HG02970 (cell line): Measurements from ENCODE around the gene CTSF.
A peak's percentile ranks its signal among the peaks of the same experiment; 100 is the strongest.
"Not testable (repeated sequence)": the region's sequence is repeated elsewhere in the genome, so short reads cannot be mapped to it uniquely, and the experiment has no call there.

Experiments
- ATAC-seq: cut with Tn5 transposase; IDR thresholded peaks from one replicate; pipeline ENCODE4 v1.9.1; 2021; ENCODE audit warnings: mild to moderate bottlenecking, moderate library complexity, moderate number of reproducible peaks; ENCODE audit not compliant: unreplicated experiment, low FRiP score

The CTSF gene

GRCh38 chr11:66559866-66560676 lies 8.3 kb downstream of the CTSF start:
- ATAC-seq = no peak

- no peak for ATAC-seq
Measured at GRCh38 chr11:66559142-66559865, 9.1 kb downstream of the CTSF start.

GRCh38 chr11:66557733-66558326 lies 10.6 kb downstream of the CTSF start:
- no peak for ATAC-seq

GRCh38 chr11:66556086-66556485 lies 12.3 kb downstream of the CTSF start:
- no peak for ATAC-seq

- ATAC-seq = no peak
Measured at GRCh38 chr11:66555416-66555815, 13.0 kb downstream of the CTSF start.

- ATAC-seq = no peak
Measured at GRCh38 chr11:66554602-66555001, 13.8 kb downstream of the CTSF start.

GRCh38 chr11:66550887-66551286 lies 17.5 kb downstream of the CTSF start:
- no peak for ATAC-seq

GRCh38 chr11:66549696-66550095 lies 18.7 kb downstream of the CTSF start:
- ATAC-seq = no peak

- no peak for ATAC-seq
Measured at GRCh38 chr11:66548774-66549630, 19.4 kb downstream of the CTSF start.

- ATAC-seq = no peak
Measured at GRCh38 chr11:66548041-66548440, 20.4 kb downstream of the CTSF start.

- ATAC-seq = no peak
Measured at GRCh38 chr11:66547662-66548009, 20.8 kb downstream of the CTSF start.

GRCh38 chr11:66546966-66547661 lies 21.3 kb downstream of the CTSF start:
- no peak for ATAC-seq

- no peak for ATAC-seq
Measured at GRCh38 chr11:66546368-66546965, 21.9 kb downstream of the CTSF start, which contains the start of gene ACTN3. Gene ACTN3, plus strand, starts transcription at chr11:66546903. Its CDS starts 35 bp downstream, at chr11:66546938.

GRCh38 chr11:66545701-66546367 lies 22.6 kb downstream of the CTSF start, which contains the start of gene ZDHHC24:
Gene ZDHHC24, minus strand, starts transcription at chr11:66546048. Its CDS starts 45 bp downstream, at chr11:66546003.
- ATAC-seq = peak; percentile 77

GRCh38 chr11:66544952-66545351 lies 23.5 kb downstream of the CTSF start:
- not testable (repeated sequence) for ATAC-seq

- no peak for ATAC-seq
Measured at GRCh38 chr11:66543263-66544107, 24.9 kb downstream of the CTSF start.

- ATAC-seq = no peak
Measured at GRCh38 chr11:66542362-66542761, 26.0 kb downstream of the CTSF start.

GRCh38 chr11:66541892-66542291 lies 26.5 kb downstream of the CTSF start:
- ATAC-seq = no peak
